ENCODE results near the gene ZNF254.

GRCh38 chr19:24072720-24073119 is 14.3 kb upstream of the ZNF254 start:
- no peak for TF ChIP-seq CTCF (conservative IDR thresholded peaks at IDR 0.05 in 1 of 2, IDR thresholded peaks at IDR 0.05 in 1 of 2; ENCODE audit: extremely low read depth in 1 of 2, insufficient read depth in 1 of 2, low read depth in 1 of 2, low read length in 2 of 2)
- TF ChIP-seq EZH2 (IDR thresholded peaks at IDR 0.05; ENCODE audit: borderline replicate concordance, low read length): no peak
